ENCODE measurements around the gene TMC7. TPM values are rescaled to one million over a fixed set of nuclear protein-coding genes. Genes with fewer than 3 reads are reported as not detected.

The TMC7 gene
- total and polyA plus RNA-seq, 2 of the 8 experiments (the other 6 are each of a cell fraction or from before 2014, with no cell fraction given): 2.3 to 2.6 TPM

DNA sequence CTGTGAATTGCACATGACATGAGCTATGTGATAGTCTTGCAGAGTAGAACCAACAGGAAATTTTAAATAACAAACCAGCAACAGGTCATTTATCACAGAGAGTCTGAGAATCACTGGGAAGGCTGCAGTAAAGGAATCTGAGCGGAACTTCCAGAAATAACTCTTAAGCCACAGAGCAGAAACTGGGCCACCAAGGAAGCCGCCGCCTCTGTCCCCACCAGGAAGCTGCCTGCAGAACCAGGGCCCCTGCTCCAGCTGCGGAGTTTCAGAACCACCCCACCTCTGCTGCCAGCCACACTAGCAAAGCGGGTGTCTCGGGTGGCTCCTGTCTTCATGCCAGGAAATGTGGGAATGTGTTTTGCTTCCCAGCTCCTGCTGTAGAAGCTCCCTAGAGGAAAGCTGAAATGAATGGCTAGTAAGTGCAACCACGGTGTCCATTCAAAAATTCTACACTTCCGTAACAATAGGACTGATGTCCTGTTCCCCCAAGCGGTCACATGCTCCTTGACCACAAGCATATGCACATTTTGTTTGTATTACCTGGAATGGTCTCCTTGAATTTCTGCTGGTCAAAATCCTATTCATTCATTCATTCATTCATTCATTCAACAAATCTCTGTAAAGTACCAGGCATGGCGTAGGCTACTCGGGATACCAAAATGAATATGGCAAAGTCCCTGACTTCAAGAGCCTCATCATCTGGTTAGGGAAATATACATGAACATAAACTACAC is 122.3 kb downstream of the TMC7 start:
- Histone ChIP-seq H3K4me2 (ENCODE audit: insufficient read depth in 1 of 2, low read depth in 2 of 2, low read length in 2 of 2) (0 out of 4 replicates have a peak overlapping the region, but pooled peaks of 1 of the 2 experiments have one; percentile 22), H3K27ac (ENCODE audit: low read depth, low read length) (no peak overlapping the region), H3K4me1 (replicated peaks in 1 of 4; ENCODE audit: control insufficient read depth in 3 of 4, insufficient read depth in 4 of 4, low read length in 3 of 4) (peaks cover 0 to 3% (median 0%) of the 10 kb centered on the region in 4 experiments; a peak in 1 of 7 replicates), H4K91ac (replicated peaks; ENCODE audit: insufficient read length, low read length) (no peak overlapping the region), H3K79me1 (ENCODE audit: low read depth, low read length) (no peaks in the 10 kb centered on the region), H3K27me3 (replicated peaks in 1 of 4; ENCODE audit: control insufficient read depth in 3 of 4, extremely low read depth in 1 of 4, insufficient read depth in 3 of 4, low read length in 3 of 4) (no peaks in the 10 kb centered on the region), H3K36me3 (ENCODE audit: control insufficient read depth in 2 of 4, insufficient read depth in 4 of 4, low read length in 3 of 4) (no peaks in the 10 kb centered on the region), H3K4me3 (ENCODE audit: extremely low read depth in 1 of 4, insufficient read depth in 2 of 4, low read depth in 3 of 4, low read length in 4 of 4) (no peak overlapping the region), H3K79me2 (ENCODE audit: control insufficient read depth in 1 of 2, insufficient read depth in 2 of 2, low read length in 2 of 2) (no peaks in the 10 kb centered on the region), H4K8ac (ENCODE audit: extremely low read depth, insufficient read depth, low read length) (peak overlapping the region; percentile 11; the same call in 1 of the 2 replicates), H2BK20ac (ENCODE audit: low read length) (peak overlapping the region; percentile 48; the same call in 1 of the 2 replicates), H2BK5ac (ENCODE audit: low read depth, low read length) (no peak overlapping the region), H3K23ac (ENCODE audit: insufficient read length) (no peak overlapping the region), H3K4ac (replicated peaks; ENCODE audit: insufficient read length, low read depth, low read length) (no peak overlapping the region), H4K5ac (ENCODE audit: insufficient read length, low read depth, low read length) (no peak overlapping the region), H2BK15ac (ENCODE audit: low read length) (no peak overlapping the region), H3K9ac (replicated peaks in 1 of 4; ENCODE audit: extremely low read depth in 1 of 4, low read depth in 3 of 4, low read length in 3 of 4) (no peak overlapping the region; a peak in 1 of 7 replicates), H3K23me2 (ENCODE audit: low read depth, low read length) (no peaks in the 10 kb centered on the region), H2AFZ (ENCODE audit: low read length) (no peak overlapping the region), H3K9me3 (ENCODE audit: insufficient read depth in 2 of 2, low read depth in 1 of 2, low read length in 1 of 2) (no peaks in the 10 kb centered on the region), H2BK120ac (replicated peaks; ENCODE audit: low read depth, low read length) (no peak overlapping the region), H3K14ac (ENCODE audit: insufficient read length) (no peak overlapping the region), H2BK12ac (ENCODE audit: low read depth, low read length) (no peak overlapping the region), H3K56ac (replicated peaks; ENCODE audit: insufficient read length, low read depth, low read length) (no peak overlapping the region), H2AK5ac (ENCODE audit: low read depth, low read length) (no peak overlapping the region), H4K20me1 (replicated peaks in 1 of 2; ENCODE audit: control insufficient read depth in 1 of 2, insufficient read depth in 2 of 2, low read length in 2 of 2) (no peaks in the 10 kb centered on the region), H3K18ac (ENCODE audit: extremely low read depth, low read length) (no peak overlapping the region)
- 64% methylated on average over 11 of the region's 11 CpGs; no CpG with 5 or more reads in 1 of the 2 experiments for WGBS, 2 experiments (ENCODE audit: extremely low coverage in 1 of 2, insufficient coverage in 1 of 2, insufficient read length in 1 of 2, insufficient replicate concordance in 2 of 2, low coverage in 1 of 2, low lambda C conversion rate in 2 of 2, missing lambda C conversion rate in 1 of 2)
- FAIRE-seq (no peak), DNase-seq (ENCODE audit: low read depth in 1 of 2, low spot score in 2 of 2) (no peak)
- TF ChIP-seq HDAC6 (IDR thresholded peaks at IDR 0.05; ENCODE audit: low read depth, low read length) (no peak), TAF1 (IDR thresholded peaks at IDR 0.05; ENCODE audit: low read depth, low read length) (no peak)
- CTCF ChIA-PET (ENCODE audit: partially characterized antibody): interaction anchor here (0.6 to 5.2 kb wide), 6 partner anchors 9 to 282 kb away, joined by 3 to 27 read pairs (median 3); partner anchors contain the start of gene ITPRIPL2
- POLR2A ChIA-PET (ENCODE audit: partially characterized antibody): interaction anchor here (1.8 kb wide), 1 partner anchor 12 kb away, joined by 5 read pairs; no protein-coding TSS in a partner anchor

Measured in H1 (cell line).